Esophagus muscularis mucosa (tissue), 4 donors: ENCODE results near the gene ERMAP.

Source experiments
- CTCF ChIP-seq, 3 experiments: fragments of 200-600 bp in 2 of 3; fragments of 450-650 bp in 1 of 3; sonication (generic) in 2 of 3; IDR thresholded peaks; one replicate each; pipeline ENCODE4 v1.5.1; 2017 to 2019; ENCODE audit warnings: antibody characterized with exemption in 3 of 3, mild to moderate bottlenecking in 2 of 3, moderate library complexity in 1 of 3
- EP300 ChIP-seq: sonication (generic); formaldehyde crosslinking; IDR thresholded peaks from one replicate; pipeline ENCODE4 v1.6.1; 2017; ENCODE audit warnings: antibody characterized with exemption
- POLR2A ChIP-seq: fragments of 450-650 bp; IDR thresholded peaks from one replicate; pipeline ENCODE4 v1.6.1; 2017; ENCODE audit warnings: antibody characterized with exemption, moderate library complexity, mild to moderate bottlenecking, low read depth
- POLR2AphosphoS5 ChIP-seq, 2 donors: sonication (generic); formaldehyde crosslinking; IDR thresholded peaks; one replicate each; pipeline ENCODE4 v1.6.1; 2017; ENCODE audit warnings: antibody characterized with exemption in 2 of 2

- no peak for TF ChIP-seq CTCF (IDR thresholded peaks at IDR 0.05)
- no peak for TF ChIP-seq POLR2AphosphoS5 (IDR thresholded peaks at IDR 0.05)
- no peak for TF ChIP-seq POLR2A
- no peak for TF ChIP-seq EP300
Observed at GRCh38 chr1:42849944-42850343, 33.0 kb downstream of the ERMAP start.
